ENCODE measurements around the gene LAMC2. TPM values are rescaled to one million over a fixed set of nuclear protein-coding genes. Genes with fewer than 3 reads are reported as not detected.

The LAMC2 gene
- total and polyA plus RNA-seq, 10 of the 15 experiments (the other 5 are each of a cell fraction or from before 2014, with no cell fraction given) = 0.27 to 1.5 (median 0.92) TPM

- TF ChIP-seq, protein P1, sequence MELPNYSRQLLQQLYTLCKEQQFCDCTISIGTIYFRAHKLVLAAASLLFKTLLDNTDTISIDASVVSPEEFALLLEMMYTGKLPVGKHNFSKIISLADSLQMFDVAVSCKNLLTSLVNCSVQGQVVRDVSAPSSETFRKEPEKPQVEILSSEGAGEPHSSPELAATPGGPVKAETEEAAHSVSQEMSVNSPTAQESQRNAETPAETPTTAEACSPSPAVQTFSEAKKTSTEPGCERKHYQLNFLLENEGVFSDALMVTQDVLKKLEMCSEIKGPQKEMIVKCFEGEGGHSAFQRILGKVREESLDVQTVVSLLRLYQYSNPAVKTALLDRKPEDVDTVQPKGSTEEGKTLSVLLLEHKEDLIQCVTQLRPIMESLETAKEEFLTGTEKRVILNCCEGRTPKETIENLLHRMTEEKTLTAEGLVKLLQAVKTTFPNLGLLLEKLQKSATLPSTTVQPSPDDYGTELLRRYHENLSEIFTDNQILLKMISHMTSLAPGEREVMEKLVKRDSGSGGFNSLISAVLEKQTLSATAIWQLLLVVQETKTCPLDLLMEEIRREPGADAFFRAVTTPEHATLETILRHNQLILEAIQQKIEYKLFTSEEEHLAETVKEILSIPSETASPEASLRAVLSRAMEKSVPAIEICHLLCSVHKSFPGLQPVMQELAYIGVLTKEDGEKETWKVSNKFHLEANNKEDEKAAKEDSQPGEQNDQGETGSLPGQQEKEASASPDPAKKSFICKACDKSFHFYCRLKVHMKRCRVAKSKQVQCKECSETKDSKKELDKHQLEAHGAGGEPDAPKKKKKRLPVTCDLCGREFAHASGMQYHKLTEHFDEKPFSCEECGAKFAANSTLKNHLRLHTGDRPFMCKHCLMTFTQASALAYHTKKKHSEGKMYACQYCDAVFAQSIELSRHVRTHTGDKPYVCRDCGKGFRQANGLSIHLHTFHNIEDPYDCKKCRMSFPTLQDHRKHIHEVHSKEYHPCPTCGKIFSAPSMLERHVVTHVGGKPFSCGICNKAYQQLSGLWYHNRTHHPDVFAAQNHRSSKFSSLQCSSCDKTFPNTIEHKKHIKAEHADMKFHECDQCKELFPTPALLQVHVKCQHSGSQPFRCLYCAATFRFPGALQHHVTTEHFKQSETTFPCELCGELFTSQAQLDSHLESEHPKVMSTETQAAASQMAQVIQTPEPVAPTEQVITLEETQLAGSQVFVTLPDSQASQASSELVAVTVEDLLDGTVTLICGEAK (IDR thresholded peaks at IDR 0.05; ENCODE audit: borderline replicate concordance) = no peak
- TF ChIP-seq EZH2 (IDR thresholded peaks at IDR 0.05; ENCODE audit: borderline replicate concordance, control insufficient read depth, low read depth, low read length) = no peak
- no peak for TF ChIP-seq YBX1 (IDR thresholded peaks at IDR 0.05)
- no peak for TF ChIP-seq POU2F2 (IDR thresholded peaks at IDR 0.05; ENCODE audit: borderline replicate concordance, low read depth, low read length)
- TF ChIP-seq ZSCAN29 (IDR thresholded peaks at IDR 0.05) = no peak
Measured at GRCh38 chr1:183167676-183168075, 18.4 kb upstream of the LAMC2 start (continued).

GRCh38 chr1:183168308-183168707, 17.8 kb upstream of the LAMC2 start:
- POLR2A ChIA-PET = no interaction called here
- SMC1A ChIA-PET (ENCODE audit: uncharacterized antibody, unreplicated experiment) = interaction anchor here (0.9 to 1.2 kb wide), 5 partner anchors 11 to 219 kb away, joined by 3 read pairs; no protein-coding TSS in a partner anchor
- CTCF ChIA-PET = interaction anchor here (0.6 to 1.5 kb wide), 2 partner anchors 22 to 60 kb away, joined by 3 to 7 read pairs; no protein-coding TSS in a partner anchor

More at GRCh38 chr1:183168308-183168707, 17.8 kb upstream of the LAMC2 start:
- H3K9ac ChIP-seq (ENCODE audit: control insufficient read depth, insufficient read depth, low read length) = no peak overlapping the region
- no peak overlapping the region for H3K27ac ChIP-seq (ENCODE audit: control insufficient read depth, insufficient read depth)
- H2AFZ ChIP-seq (ENCODE audit: control insufficient read depth, low read depth, low read length) = no peak overlapping the region
- intact Hi-C loops (cut with micrococcal nuclease; ENCODE audit: unreplicated experiment) = no loop called here
- H3K36me3 ChIP-seq (ENCODE audit: control insufficient read depth in 2 of 2, insufficient read depth in 2 of 2, low read length in 1 of 2) = no peaks in the 10 kb centered on the region
- TF ChIP-seq ZNF217 (IDR thresholded peaks at IDR 0.05) (no peak), ZNF274 (IDR thresholded peaks at IDR 0.05; ENCODE audit: insufficient read depth, insufficient read length) (no peak), CREM (IDR thresholded peaks at IDR 0.05; ENCODE audit: low read depth) (no peak), RELA (IDR thresholded peaks at IDR 0.05; ENCODE audit: borderline replicate concordance, partially characterized antibody) (no peak), FOXM1 (IDR thresholded peaks at IDR 0.05; ENCODE audit: low read depth, low read length) (no peak), TBL1XR1 (IDR thresholded peaks at IDR 0.05; ENCODE audit: low read depth, low read length) (no peak)
- TF ChIP-seq, protein P2, sequence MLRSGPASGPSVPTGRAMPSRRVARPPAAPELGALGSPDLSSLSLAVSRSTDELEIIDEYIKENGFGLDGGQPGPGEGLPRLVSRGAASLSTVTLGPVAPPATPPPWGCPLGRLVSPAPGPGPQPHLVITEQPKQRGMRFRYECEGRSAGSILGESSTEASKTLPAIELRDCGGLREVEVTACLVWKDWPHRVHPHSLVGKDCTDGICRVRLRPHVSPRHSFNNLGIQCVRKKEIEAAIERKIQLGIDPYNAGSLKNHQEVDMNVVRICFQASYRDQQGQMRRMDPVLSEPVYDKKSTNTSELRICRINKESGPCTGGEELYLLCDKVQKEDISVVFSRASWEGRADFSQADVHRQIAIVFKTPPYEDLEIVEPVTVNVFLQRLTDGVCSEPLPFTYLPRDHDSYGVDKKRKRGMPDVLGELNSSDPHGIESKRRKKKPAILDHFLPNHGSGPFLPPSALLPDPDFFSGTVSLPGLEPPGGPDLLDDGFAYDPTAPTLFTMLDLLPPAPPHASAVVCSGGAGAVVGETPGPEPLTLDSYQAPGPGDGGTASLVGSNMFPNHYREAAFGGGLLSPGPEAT (IDR thresholded peaks at IDR 0.05; ENCODE audit: low read depth) = no peak
- TF ChIP-seq, protein P3, sequence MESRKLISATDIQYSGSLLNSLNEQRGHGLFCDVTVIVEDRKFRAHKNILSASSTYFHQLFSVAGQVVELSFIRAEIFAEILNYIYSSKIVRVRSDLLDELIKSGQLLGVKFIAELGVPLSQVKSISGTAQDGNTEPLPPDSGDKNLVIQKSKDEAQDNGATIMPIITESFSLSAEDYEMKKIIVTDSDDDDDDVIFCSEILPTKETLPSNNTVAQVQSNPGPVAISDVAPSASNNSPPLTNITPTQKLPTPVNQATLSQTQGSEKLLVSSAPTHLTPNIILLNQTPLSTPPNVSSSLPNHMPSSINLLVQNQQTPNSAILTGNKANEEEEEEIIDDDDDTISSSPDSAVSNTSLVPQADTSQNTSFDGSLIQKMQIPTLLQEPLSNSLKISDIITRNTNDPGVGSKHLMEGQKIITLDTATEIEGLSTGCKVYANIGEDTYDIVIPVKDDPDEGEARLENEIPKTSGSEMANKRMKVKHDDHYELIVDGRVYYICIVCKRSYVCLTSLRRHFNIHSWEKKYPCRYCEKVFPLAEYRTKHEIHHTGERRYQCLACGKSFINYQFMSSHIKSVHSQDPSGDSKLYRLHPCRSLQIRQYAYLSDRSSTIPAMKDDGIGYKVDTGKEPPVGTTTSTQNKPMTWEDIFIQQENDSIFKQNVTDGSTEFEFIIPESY (IDR thresholded peaks at IDR 0.05) = no peak
- no peaks in the 10 kb centered on the region for H4K20me1 ChIP-seq (ENCODE audit: control insufficient read depth, insufficient read depth)
- H3K9me3 ChIP-seq (replicated peaks; ENCODE audit: control insufficient read depth, insufficient read depth, low read length) = no peaks in the 10 kb centered on the region
- in situ Hi-C loops (cut with MboI) = no loop called here
- FAIRE-seq = no peak
- BruUV-seq (replicated peaks) = no TSS peak
- no peaks in the 10 kb centered on the region for H3K79me2 ChIP-seq (ENCODE audit: control insufficient read depth, insufficient read depth, low read length)
- WGBS (ENCODE audit: insufficient coverage, insufficient replicate concordance, low lambda C conversion rate, missing lambda C conversion rate) = 37% methylated on average over 3 of the region's 3 CpGs
- ATAC-seq = no peak
- no peak overlapping the region for H3K4me3 ChIP-seq
- DNase-seq (ENCODE audit: low read depth, low spot score) = no peak
- no peaks in the 10 kb centered on the region for H3K4me1 ChIP-seq (ENCODE audit: control insufficient read depth, insufficient read depth, low read length)
- no peaks in the 10 kb centered on the region for H3K27me3 ChIP-seq (replicated peaks in 1 of 2; ENCODE audit: control insufficient read depth in 2 of 2, insufficient read depth in 2 of 2, low read length in 1 of 2)
- no peak overlapping the region for H3K4me2 ChIP-seq (ENCODE audit: control insufficient read depth, insufficient read depth)
- RAD21 ChIA-PET (ENCODE audit: unreplicated experiment) = interaction anchor here (0.6 kb wide), 1 partner anchor 226 kb away, joined by 6 read pairs; no protein-coding TSS in a partner anchor
